K562 (cell line): ENCODE results near the gene KIF19. TPM values are rescaled to one million over a fixed set of nuclear protein-coding genes. Genes with fewer than 3 reads are reported as not detected.
A peak's percentile ranks its signal among the peaks of the same experiment; 100 is the strongest.

Source experiments
- BDP1 ChIP-seq: IDR thresholded peaks from 3 replicates; pipeline ENCODE4 v1.6.1; 2011; ENCODE audit not compliant: insufficient read length, insufficient read depth
- CHD1 ChIP-seq: fragments of 200-600 bp; sonication (generic); IDR thresholded peaks from one replicate; pipeline ENCODE4 v1.6.1; 2012; ENCODE audit warnings: mild to moderate bottlenecking, moderate library complexity, low read length, inconsistent platforms
- FOS ChIP-seq: IDR thresholded peaks from 3 replicates; pipeline ENCODE4 v1.6.1; 2011; ENCODE audit not compliant: insufficient read length; ENCODE audit errors: extremely low read depth
- MEF2D ChIP-seq: conservative IDR thresholded peaks from 2 replicates; pipeline ENCODE4 v1.6.1; 2016; ENCODE audit warnings: low read depth, missing genetic modification characterization, missing compliant biosample characterization
- MXD1 ChIP-seq: fragments of 250-450 bp; sonication (Bioruptor Pico); IDR thresholded peaks from 2 replicates; pipeline ENCODE4 v1.8.0; 2021; ENCODE audit warnings: borderline replicate concordance, mild to moderate bottlenecking, moderate library complexity; ENCODE audit not compliant: poor library complexity, severe bottlenecking
- POLR2B ChIP-seq: fragments of 450-650 bp; IDR thresholded peaks from 2 replicates; pipeline ENCODE4 v1.6.1; 2018; ENCODE audit warnings: low read depth; ENCODE audit not compliant: partially characterized antibody
- PPARD ChIP-seq: fragments of 250-450 bp; sonication (Bioruptor Pico); IDR thresholded peaks from 2 replicates; pipeline ENCODE4 v1.8.0; 2022; ENCODE audit warnings: inconsistent platforms, mild to moderate bottlenecking, moderate library complexity
- REST ChIP-seq, 2 experiments: fragments of 450-650 bp; formaldehyde crosslinking in 1 of 2; IDR thresholded peaks; 2 replicates each; pipeline versions ENCODE4 v1.4.0 to v1.6.1; 2014 to 2020; ENCODE audit warnings: mild to moderate bottlenecking in 2 of 2, borderline replicate concordance in 1 of 2, low read depth in 1 of 2
- SMARCC2 ChIP-seq: fragments of 450-650 bp; IDR thresholded peaks from 2 replicates; pipeline ENCODE4 v1.6.1; 2017; ENCODE audit warnings: antibody characterized with exemption, moderate library complexity, mild to moderate bottlenecking, low read depth
- STAT5B ChIP-seq: fragments of 250-450 bp; sonication (Bioruptor Pico); IDR thresholded peaks from 2 replicates; pipeline ENCODE4 v1.8.0; 2021; ENCODE audit warnings: mild to moderate bottlenecking, inconsistent platforms
- THAP7 ChIP-seq: fragments of 250-450 bp; sonication (Bioruptor Pico); IDR thresholded peaks from 2 replicates; pipeline ENCODE4 v1.5.0; 2021
- ZBTB11 ChIP-seq, 3 experiments: fragments of 200-800 bp in 1 of 3; fragments of 250-450 bp in 1 of 3; fragments of 450-650 bp in 1 of 3; sonication (Bioruptor Pico) in 1 of 3; sonication (Bioruptor generic) in 1 of 3; formaldehyde crosslinking in 1 of 3; IDR thresholded peaks; 2 replicates each; pipeline versions ENCODE4 v1.6.1 to v1.8.0; 2016 to 2022; ENCODE audit warnings: mild to moderate bottlenecking in 2 of 3, missing genetic modification characterization in 2 of 3, missing compliant biosample characterization in 1 of 3, moderate library complexity in 1 of 3
- ZNF140 ChIP-seq: fragments of 250-450 bp; sonication (Bioruptor Pico); IDR thresholded peaks from 2 replicates; pipeline ENCODE4 v1.8.0; 2021; ENCODE audit warnings: moderate library complexity, mild to moderate bottlenecking, inconsistent platforms
- ZNF77 ChIP-seq: fragments of 250-450 bp; sonication (Bioruptor Pico); IDR thresholded peaks from 2 replicates; pipeline ENCODE4 v1.5.0; 2020
- polyA plus RNA-seq, 8 experiments: library from polyadenylated mRNA; depleted of rRNA in 4 of 8; stranded (reverse) in 5 of 8; unstranded in 3 of 8; fragments of >200 nt; fragmentation: Nextera tagmentation in 2 of 8; fragmentation: Illumina TruSeq in 1 of 8; extraction: Ambion mirVana in 2 of 8; extraction: Trizol in 1 of 8; gene quantifications; 2 replicates each; pipeline versions ENCODE4 v1.2.1 to v1.2.3, GENCODE V29; 2011 to 2014; ENCODE audit warnings: inconsistent platforms in 1 of 8, missing spikeins in 1 of 8
- total RNA-seq, 7 experiments: library from RNA; depleted of rRNA in 6 of 7; stranded (reverse); fragments of >200 nt in 6 of 7; fragmentation: Illumina TruSeq in 2 of 7; extraction: Trizol in 2 of 7; gene quantifications; 2 replicates each; pipeline versions ENCODE4 v1.2.1 to v1.2.3, GENCODE V29; 2011 to 2021; ENCODE audit warnings: low replicate concordance in 1 of 7

KIF19 gene
- total and polyA plus RNA-seq, 9 of the 15 experiments (the other 6 are each of a cell fraction or from before 2014, with no cell fraction given), result 0.10 TPM; not detected in 8

- TF ChIP-seq FOS (no peak), ZBTB11 (CRISPR knock-in tag; IDR thresholded peaks at IDR 0.05) (peak in 1 of 3 experiments; percentile 60; a peak in 2 of 6 replicates), CHD1 (no peak), BDP1 (no peak), ZNF77 (CRISPR knock-in tag) (no peak), ZNF140 (CRISPR knock-in tag) (no peak), POLR2B (no peak), SMARCC2 (peak; percentile 44), MEF2D (tag) (peak; percentile 69; the same call in 1 of the 2 replicates), THAP7 (no peak), STAT5B (no peak), PPARD (CRISPR knock-in tag) (no peak), MXD1 (no peak), REST (IDR thresholded peaks at IDR 0.05; ENCODE audit: borderline replicate concordance) (peak; percentile 81), REST (CRISPR knock-in tag; IDR thresholded peaks at IDR 0.05; ENCODE audit: low read depth) (no peak)
Observed at GRCh38 chr17:74296548-74296936, 29.5 kb upstream of the KIF19 start (continued).
